HG03066 (cell line): ENCODE results near the gene VAV2.

Experiments
- ATAC-seq: cut with Tn5 transposase; IDR thresholded peaks from one replicate; pipeline ENCODE4 v1.9.1; 2021; ENCODE audit warnings: low read depth; ENCODE audit not compliant: unreplicated experiment

Gene VAV2

GRCh38 chr9:133807037-133807436, 185.1 kb downstream of the VAV2 start:
- no peak for ATAC-seq

- no peak for ATAC-seq
Measured at GRCh38 chr9:133806623-133807010, 185.5 kb downstream of the VAV2 start.

DNA sequence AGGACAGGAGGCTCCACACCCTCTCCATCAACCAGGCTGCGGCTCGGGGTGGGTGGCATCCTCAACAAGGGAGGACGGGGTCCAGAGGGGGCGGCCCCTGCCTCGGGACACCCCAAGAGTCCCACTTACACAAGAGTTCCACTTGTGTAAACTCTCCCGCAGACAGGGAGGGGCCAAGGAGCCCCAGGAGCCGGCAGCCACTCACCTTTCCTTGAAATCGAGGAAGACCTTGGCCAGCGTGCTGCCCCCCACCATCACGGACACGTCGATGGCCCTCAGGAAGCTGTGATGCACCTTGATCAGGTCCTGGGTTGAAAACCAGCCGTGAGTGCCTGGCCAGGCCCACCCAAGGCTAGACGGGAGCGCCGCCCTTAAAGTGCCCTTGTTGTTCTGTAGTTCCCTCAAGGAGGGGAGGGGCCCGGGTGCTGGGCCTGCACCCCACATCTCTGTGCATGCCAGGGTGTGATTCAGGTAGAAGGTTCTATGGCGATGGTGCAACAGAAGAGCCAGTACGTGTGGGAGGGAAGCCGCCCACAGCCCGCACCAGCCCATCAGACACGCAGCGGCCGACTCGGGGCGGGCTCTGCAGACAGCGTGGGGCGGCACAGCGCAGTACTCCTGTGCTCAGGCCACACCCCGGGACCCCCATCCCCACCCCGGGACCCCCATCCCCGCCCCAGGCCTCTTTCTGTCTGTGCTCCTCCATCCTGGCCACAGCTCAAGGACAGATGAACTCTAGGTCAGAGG, 186.1 kb downstream of the VAV2 start:
- ATAC-seq, result no peak

DNA sequence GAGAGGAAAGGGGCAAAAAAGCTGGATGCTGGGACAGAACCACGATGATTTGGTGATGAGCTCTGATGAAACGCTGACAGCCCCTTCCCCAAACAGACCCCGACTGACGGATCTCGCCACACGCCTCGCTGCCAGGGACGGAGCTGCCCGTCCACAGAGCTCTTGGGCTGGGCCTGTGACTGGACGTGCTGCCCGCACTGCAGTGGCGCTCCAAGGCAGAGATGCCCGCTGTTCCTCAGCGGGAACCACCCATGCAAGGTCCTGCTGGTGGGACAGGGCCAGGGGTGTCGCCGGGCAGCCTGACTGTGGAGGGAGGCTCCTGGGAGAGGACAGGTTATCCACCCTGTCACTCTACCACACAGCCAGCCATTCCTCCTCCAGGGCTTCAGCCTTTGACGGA, 187.9 kb downstream of the VAV2 start:
- ATAC-seq, result no peak

DNA sequence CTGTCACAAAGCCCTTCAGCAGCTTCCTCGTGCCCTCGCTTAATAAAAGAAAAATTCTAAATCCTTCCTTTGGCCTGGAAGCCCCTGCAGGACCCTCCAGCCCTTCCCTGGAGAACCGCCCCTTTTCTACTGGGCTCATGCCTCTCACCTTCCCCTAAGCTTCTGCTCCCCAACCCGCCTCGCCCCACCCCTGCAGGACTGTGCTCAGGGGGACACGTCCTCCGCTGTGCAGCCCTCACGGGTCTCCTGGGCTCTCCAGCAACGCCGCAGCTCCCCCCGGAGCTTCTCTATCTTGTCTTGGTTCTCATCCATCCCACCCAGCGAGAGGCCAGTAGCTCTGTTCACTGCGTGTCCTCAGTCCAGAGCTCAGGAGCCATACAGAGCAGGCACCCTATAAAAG, 188.4 kb downstream of the VAV2 start:
- ATAC-seq, result no peak

DNA sequence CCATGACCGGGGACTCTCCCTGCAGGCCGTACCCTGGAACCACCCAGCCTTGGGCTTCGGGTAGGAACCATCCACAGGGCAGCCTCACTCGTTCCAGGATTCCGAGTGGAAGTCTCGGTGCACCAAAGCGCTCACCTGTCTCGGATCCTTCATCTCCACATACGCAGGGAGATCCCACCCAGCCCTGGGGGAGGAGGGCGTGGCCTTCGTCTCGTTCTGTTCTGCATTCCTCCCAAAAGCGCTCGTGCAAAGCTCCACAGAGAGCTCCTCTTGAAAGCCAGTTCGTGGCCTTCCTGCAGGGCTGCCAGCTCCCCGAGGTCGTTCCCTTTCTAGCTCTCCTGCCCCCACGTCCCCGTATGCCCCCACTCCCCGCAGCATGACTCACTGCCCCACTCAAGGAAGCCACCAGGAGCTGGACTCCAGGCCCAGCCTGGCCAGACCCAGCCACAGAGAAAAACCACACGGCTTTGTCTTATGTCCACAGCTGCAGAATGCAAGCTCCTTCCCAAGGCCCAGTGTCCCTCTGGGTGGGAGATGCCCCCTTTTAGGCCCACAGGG, 189.0 kb downstream of the VAV2 start:
- no peak for ATAC-seq

- ATAC-seq, result no peak
Measured at GRCh38 chr9:133801739-133802138, 190.4 kb downstream of the VAV2 start.

DNA sequence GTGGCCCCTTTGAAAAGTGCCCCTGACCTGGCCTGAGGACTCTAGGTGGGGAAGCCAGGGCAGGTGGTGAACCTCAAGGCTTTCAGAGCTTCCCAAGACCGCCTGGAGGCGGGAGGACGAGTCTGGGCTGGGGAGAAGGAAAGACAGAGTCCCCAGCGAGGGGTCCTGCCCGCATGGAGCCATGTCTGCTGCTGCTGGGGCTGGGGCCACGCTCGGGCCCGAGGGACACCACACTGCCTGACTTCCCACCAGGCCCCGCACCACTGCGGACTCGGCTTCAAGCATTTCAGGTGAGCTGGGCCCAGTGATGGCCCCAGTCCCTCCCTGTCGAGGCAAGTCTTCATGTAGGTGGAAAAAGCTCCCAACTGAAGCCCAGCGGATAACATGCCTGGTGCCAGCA, 191.9 kb downstream of the VAV2 start:
- ATAC-seq, result no peak

DNA sequence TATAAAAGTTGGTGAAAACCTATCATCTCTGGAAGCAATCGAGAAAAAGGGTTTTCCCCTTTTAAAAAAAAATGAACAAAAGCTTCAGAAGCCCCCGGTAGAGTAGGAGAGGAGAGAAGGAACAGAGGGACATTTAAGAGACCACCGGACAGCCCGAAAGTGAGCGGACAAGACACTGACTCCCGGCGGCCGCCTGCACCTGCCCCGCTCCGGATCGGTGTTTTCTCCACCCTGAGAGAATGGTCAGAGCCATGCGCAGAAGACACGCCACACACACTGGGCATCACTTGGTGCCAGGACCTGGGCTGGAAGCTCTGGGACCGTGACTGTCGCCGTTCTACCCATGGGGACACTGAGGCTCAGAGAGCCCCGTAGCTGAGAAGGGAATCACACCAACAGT, 192.4 kb downstream of the VAV2 start:
- no peak for ATAC-seq

GRCh38 chr9:133799106-133799505, 193.0 kb downstream of the VAV2 start:
- ATAC-seq, result no peak

DNA sequence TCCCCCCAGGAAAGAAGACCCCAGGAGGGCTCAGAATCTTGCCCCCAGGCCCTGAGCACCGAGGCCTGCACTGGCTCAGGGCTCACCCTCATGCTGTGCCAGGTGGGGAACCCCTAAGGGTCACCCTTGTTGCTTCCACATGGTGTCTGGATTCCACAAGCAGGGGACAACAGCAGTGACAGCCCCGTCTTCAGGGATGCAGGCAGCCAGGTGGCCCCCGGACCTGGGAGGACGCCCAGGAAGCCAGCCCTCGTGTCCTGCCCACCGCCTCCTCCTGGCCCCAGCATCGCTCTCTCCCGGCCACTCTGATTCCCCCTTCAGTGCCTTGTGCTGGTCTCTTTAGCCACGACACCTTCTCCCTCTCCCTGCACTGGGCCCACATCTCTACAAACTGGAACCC, 194.0 kb downstream of the VAV2 start:
- no peak for ATAC-seq

DNA sequence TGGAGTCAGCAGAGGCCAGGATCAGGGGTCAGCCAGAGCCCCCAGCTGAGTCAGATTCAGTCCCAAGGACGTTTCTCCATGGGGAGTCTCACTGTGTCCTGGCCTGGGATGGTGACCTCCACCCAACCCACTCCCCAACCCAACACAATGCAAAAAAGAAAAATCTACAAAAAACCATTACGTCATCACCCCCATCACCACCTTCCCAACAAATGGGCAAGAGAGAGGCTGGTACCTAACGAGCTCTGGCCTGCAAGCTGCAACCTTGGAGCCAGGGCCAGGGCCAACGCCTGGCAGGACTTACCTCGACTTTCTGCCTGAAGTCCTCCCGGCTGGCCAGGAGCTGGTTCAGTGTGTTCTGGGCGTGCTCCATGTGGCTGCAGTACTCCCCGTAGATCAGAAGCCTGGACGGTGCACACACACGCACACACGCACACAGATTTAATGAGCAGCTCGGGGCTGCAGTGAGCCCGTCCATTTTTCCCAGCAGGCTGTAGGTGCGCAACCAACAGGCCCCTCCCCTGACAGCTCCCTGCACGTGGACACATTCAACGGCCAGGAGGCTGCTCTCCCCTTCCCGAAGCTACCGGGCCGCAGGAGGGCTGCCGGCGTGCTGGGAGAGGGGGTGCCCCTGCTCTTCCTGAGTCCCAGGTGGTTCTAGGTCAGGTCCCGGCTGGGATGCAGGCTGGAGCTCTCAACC, 194.6 kb downstream of the VAV2 start:
- no peak for ATAC-seq

- ATAC-seq, result no peak
Measured at GRCh38 chr9:133796562-133796961, 195.6 kb downstream of the VAV2 start.

GRCh38 chr9:133795049-133795448, 197.1 kb downstream of the VAV2 start:
- no peak for ATAC-seq

GRCh38 chr9:133794016-133794760, 197.9 kb downstream of the VAV2 start:
- no peak for ATAC-seq

GRCh38 chr9:133793471-133793870, 198.7 kb downstream of the VAV2 start:
- no peak for ATAC-seq

GRCh38 chr9:133792721-133793470, 199.2 kb downstream of the VAV2 start:
- ATAC-seq, result peak; percentile 71

DNA sequence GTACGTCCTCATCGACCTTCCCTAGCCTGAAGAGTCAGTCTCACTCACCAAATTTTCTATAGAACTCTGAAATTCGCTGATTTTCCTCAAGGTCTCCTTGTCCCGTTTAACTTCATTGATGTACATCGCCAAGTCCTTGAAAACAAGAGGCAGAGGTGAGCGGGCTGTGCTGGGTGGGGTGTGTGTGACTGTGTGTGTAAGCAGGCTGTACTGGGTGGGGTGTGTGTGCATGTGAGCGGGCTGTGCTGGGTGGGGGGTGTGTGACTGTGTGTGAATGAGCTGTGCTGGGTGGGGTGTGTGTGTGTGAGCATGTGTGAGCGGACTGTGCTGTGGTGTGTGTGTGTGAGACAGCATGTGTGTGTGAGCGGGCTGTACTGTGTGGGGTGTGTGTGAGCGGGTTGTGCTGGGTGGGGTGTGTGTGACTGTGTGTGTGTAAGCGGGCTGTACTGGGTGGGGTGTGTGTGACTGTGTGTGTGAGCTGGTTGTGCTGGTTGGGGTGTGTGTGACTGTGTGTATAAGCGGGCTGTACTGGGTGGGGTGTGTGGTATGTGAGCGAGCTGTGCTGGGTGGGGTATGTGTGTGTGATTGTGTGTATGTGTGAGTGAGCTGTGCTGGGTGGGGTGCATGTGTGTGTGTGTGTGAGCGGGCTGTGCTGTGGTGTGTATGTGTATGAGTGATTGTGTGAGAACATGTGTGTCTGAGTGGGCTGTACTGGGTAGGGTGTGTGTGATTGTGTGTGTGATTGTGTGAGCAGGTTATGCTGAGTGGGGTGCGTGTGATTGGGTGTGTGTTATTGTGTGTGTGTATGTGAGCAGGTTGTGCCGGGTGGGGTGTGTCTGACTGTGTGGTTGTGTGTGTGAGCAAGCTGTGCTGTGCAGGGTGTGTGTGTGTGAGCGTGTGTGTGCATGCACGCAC, 200.1 kb downstream of the VAV2 start:
- no peak for ATAC-seq

DNA sequence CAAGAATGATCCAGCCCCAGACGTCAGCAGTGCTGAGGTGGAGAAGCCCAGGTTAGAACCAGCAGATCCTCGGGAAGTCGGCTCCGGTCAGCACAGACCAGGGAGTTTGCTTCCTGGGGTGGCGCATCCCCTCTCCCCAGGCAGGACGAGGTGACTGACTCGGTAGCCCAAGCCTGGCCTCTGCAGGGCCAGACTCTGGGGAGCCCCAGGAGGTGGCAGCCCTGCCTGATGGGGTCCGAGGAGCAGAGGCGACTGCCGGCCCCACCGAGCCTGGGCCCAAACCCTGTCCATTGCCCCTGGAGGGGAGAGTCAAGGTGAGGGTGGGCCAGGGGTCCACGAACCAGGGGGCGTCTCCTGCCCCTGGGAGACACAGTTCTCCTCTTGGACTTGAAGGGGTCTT, 201.1 kb downstream of the VAV2 start:
- no peak for ATAC-seq

DNA sequence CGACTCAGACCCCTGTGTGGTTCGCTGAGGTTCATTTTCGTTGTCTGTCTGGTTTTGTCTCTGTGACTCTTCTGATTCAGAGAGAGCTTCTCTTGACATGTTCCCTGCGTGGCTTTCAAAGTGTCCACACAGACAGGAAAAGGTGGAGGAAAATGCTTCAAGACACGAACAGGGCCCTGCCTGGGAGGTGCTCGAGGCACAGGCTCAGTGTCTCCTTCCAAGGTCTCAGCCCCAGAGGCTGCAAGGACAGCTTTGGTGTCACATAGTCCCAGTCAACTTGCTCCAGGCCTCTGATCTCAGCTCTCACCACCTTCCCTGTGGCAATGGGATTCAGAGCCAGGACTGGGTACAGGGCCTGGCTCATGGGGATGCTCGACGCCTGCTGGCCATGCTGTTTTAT, 202.3 kb downstream of the VAV2 start:
- no peak for ATAC-seq
